Panc1 (cell line): Measurements from ENCODE around the gene HSDL1. TPM values are rescaled to one million over a fixed set of nuclear protein-coding genes. Genes with fewer than 3 reads are reported as not detected.

Experiments
- ATAC-seq: fragments of 200-7000 bp; cut with Tn5 transposase; 2 replicates; pipeline ENCODE4 v1.9.1; 2020; ENCODE audit warnings: mild to moderate bottlenecking, moderate library complexity
- BruUV-seq: library from RNA; stranded (reverse); fragments of 400-500 nt; replicated peaks from 2 replicates; lab custom pipeline; 2021; lab: Mats Ljungman, UMichigan
- CTCF ChIA-PET: fragments of 300-600 bp; sonication (Branson Sonifier 250); formaldehyde crosslinking; loops from one replicate; lab custom pipeline; 2022; ENCODE audit warnings: antibody characterized with exemption; lab: Charles Lee
- POLR2A ChIA-PET: fragments of 300-600 bp; sonication (Branson Sonifier 250); formaldehyde crosslinking; loops from one replicate; lab custom pipeline; 2022; ENCODE audit warnings: antibody characterized with exemption; lab: Charles Lee
- DNase-seq: peaks from one replicate; pipeline ENCODE4 v3.0.0-alpha.2; 2010; ENCODE audit warnings: low read depth, low spot score
- H3K27ac ChIP-seq: 2 replicates; pipeline ENCODE4 v1.5.1; 2011; ENCODE audit warnings: mild to moderate bottlenecking, low read length, inconsistent platforms
- H3K27me3 ChIP-seq: fragments of 200-500 bp; sonication (Bioruptor generic); 2 replicates; pipeline ENCODE4 v1.6.0; 2014; ENCODE audit warnings: low read length, inconsistent platforms; ENCODE audit not compliant: control insufficient read depth, insufficient read depth
- H3K36me3 ChIP-seq: fragments of 200-500 bp; sonication (Bioruptor generic); 2 replicates; pipeline ENCODE4 v1.5.1; 2014; ENCODE audit warnings: inconsistent platforms, mild to moderate bottlenecking, low read length, moderate library complexity; ENCODE audit not compliant: control insufficient read depth, insufficient read depth
- H3K4me1 ChIP-seq: 2 replicates; pipeline ENCODE4 v1.5.1; 2011; ENCODE audit warnings: inconsistent platforms, mild to moderate bottlenecking, low read length, moderate library complexity; ENCODE audit not compliant: control insufficient read depth, insufficient read depth
- H3K4me3 ChIP-seq, 2 experiments: 2 replicates each; pipeline ENCODE4 v1.5.1; 2011 to 2012; ENCODE audit warnings: low read depth in 2 of 2, low read length in 2 of 2, mild to moderate bottlenecking in 2 of 2, inconsistent platforms in 1 of 2, moderate library complexity in 1 of 2
- H3K9me3 ChIP-seq: fragments of 200-500 bp; sonication (Bioruptor generic); 2 replicates; pipeline ENCODE4 v1.5.1; 2014; ENCODE audit warnings: low read depth, mild to moderate bottlenecking, inconsistent platforms, low read length, moderate library complexity; ENCODE audit not compliant: control insufficient read depth, insufficient read depth
- CTCF ChIP-seq: fragments of 450-650 bp; IDR thresholded peaks from 2 replicates; pipeline ENCODE4 v1.5.1; 2017; ENCODE audit warnings: mild to moderate bottlenecking
- POLR2AphosphoS5 ChIP-seq: IDR thresholded peaks from 2 replicates; pipeline ENCODE4 v1.6.1; 2012; ENCODE audit warnings: mild to moderate bottlenecking, low read depth, low read length, moderate library complexity
- REST ChIP-seq, 2 experiments: IDR thresholded peaks; 2 replicates each; pipeline ENCODE4 v1.6.1; 2011 to 2012; ENCODE audit warnings: low read depth in 2 of 2, control low read depth in 1 of 2, low read length in 1 of 2, mild to moderate bottlenecking in 1 of 2, moderate library complexity in 1 of 2; ENCODE audit not compliant: insufficient read depth in 1 of 2
- SIN3A ChIP-seq: IDR thresholded peaks from 2 replicates; pipeline ENCODE4 v1.6.1; 2012; ENCODE audit warnings: low read depth, mild to moderate bottlenecking, low read length, moderate library complexity, borderline replicate concordance; ENCODE audit not compliant: insufficient read depth
- TCF7L2 ChIP-seq: IDR thresholded peaks from 2 replicates; pipeline ENCODE4 v1.6.1; 2011; ENCODE audit warnings: mild to moderate bottlenecking, low read depth, low read length, inconsistent platforms
- in situ Hi-C: cut with HindIII; loops from 2 replicates; pipeline ENCODE4 v1.10.0; 2016; ENCODE audit warnings: low sequenced_read_pairs, low pct_unique_long_range_greater_than_20kb
- intact Hi-C: fragments of 100-400 bp; cut with micrococcal nuclease; formaldehyde crosslinking; loops from one replicate; pipeline ENCODE4 v1.10.0; 2022; ENCODE audit not compliant: unreplicated experiment
- total RNA-seq: library from RNA; stranded (reverse); gene quantifications from one replicate; pipeline ENCODE4 v1.2.1, GENCODE V29; 2021; ENCODE audit not compliant: unreplicated experiment

HSDL1 gene
- total RNA-seq, 1 experiment from 2014 or later: 24.6 TPM

GRCh38 chr16:84098939-84099338 is 46.0 kb downstream of the HSDL1 start:
- ChIA-PET POLR2A (no interaction called here), CTCF (no interaction called here)
- Histone ChIP-seq H3K9me3 (no peaks in the 10 kb centered on the region), H3K4me1 (peaks cover 23% of the 10 kb centered on the region), H3K27ac (no peak overlapping the region), H3K4me3 (no peak overlapping the region), H3K27me3 (no peaks in the 10 kb centered on the region), H3K36me3 (no peaks in the 10 kb centered on the region; the same call in 1 of the 2 replicates)
- DNase-seq: no peak
- in situ Hi-C loops: no loop called here
- intact Hi-C loops: loop anchor here (5.0 kb wide), 1 partner anchor 73 kb away; no protein-coding TSS in a partner anchor
- TF ChIP-seq SIN3A: no peak
- no peak for TF ChIP-seq TCF7L2
- TF ChIP-seq POLR2AphosphoS5: no peak
- no peak for TF ChIP-seq REST (IDR thresholded peaks at IDR 0.05; ENCODE audit: insufficient read depth in 1 of 2, low read depth in 2 of 2, low read length in 1 of 2)
- TF ChIP-seq CTCF: no peak
- BruUV-seq: no TSS peak
- no peak for ATAC-seq

GRCh38 chr16:84096447-84097005 is 48.5 kb downstream of the HSDL1 start:
- TF ChIP-seq REST (IDR thresholded peaks at IDR 0.05; ENCODE audit: insufficient read depth in 1 of 2, low read depth in 2 of 2, low read length in 1 of 2): no peak
- TF ChIP-seq SIN3A: no peak
- no peak for TF ChIP-seq TCF7L2
- no peak for TF ChIP-seq POLR2AphosphoS5
- TF ChIP-seq CTCF: no peak
- no TSS peak for BruUV-seq
- Histone ChIP-seq H3K9me3 (no peaks in the 10 kb centered on the region), H3K4me1 (peaks cover 15% of the 10 kb centered on the region), H3K4me3 (no peak overlapping the region), H3K27ac (peak overlapping the region; percentile 48; the same call in 1 of the 2 replicates), H3K27me3 (no peaks in the 10 kb centered on the region), H3K36me3 (no peaks in the 10 kb centered on the region; the same call in 1 of the 2 replicates)
- in situ Hi-C loops: no loop called here
- intact Hi-C loops: loop anchor here (5.0 kb wide), 1 partner anchor 76 kb away; no protein-coding TSS in a partner anchor
- ChIA-PET POLR2A (no interaction called here), CTCF (no interaction called here)
- ATAC-seq (peak; percentile 91), DNase-seq (peak; percentile 51)
